ENCODE data around the gene LLCFC1. TPM values are rescaled to one million over a fixed set of nuclear protein-coding genes. Genes with fewer than 3 reads are reported as not detected.

The LLCFC1 gene
- total RNA-seq, 1 experiment from 2014 or later, result not detected

DNA sequence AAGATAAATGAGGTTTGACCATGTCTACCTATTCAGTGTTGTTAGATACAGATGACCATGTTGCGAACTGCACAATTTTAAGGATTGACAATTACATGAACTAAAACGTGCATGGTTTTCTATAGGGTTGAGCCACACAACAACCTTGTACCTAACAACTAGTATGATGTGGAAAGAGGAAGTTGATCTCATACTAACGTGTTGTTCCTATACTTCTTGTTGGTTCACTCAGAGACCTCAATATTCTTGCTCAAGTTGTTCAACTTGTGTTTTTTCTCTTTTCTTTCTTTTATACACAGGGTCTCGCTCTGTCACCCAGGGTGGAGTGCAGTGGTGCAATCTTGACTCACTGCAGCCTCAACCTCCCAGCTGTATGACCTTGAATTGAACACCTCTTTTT lies 28.9 kb downstream of the LLCFC1 start:
- CTCF ChIA-PET, result interaction anchor here (1.3 kb wide), 1 partner anchor 87 kb away, joined by 4 read pairs; no protein-coding TSS in a partner anchor
- H3K9me3 Mint-ChIP-seq, result peaks cover 14% of the 10 kb centered on the region
- no peaks in the 10 kb centered on the region; the same call in none of the 2 replicates for H3K27me3 Mint-ChIP-seq (ENCODE audit: low read depth)
- peaks cover 1% of the 10 kb centered on the region for H3K4me1 Mint-ChIP-seq
- POLR2A ChIA-PET, result no interaction called here
- TF ChIP-seq, protein P1, sequence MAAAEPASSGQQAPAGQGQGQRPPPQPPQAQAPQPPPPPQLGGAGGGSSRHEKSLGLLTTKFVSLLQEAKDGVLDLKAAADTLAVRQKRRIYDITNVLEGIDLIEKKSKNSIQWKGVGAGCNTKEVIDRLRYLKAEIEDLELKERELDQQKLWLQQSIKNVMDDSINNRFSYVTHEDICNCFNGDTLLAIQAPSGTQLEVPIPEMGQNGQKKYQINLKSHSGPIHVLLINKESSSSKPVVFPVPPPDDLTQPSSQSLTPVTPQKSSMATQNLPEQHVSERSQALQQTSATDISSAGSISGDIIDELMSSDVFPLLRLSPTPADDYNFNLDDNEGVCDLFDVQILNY (CRISPR knock-in tag; IDR thresholded peaks at IDR 0.05), result no peak
- TF ChIP-seq ARID4B (CRISPR knock-in tag; IDR thresholded peaks at IDR 0.05; ENCODE audit: borderline replicate concordance) (no peak), CBFB (CRISPR knock-in tag; IDR thresholded peaks at IDR 0.05; ENCODE audit: low read depth) (no peak), HMGA2 (CRISPR knock-in tag; IDR thresholded peaks at IDR 0.05) (no peak), ZNF138 (CRISPR knock-in tag; conservative IDR thresholded peaks at IDR 0.05) (no peak), NR2C2 (CRISPR knock-in tag; IDR thresholded peaks at IDR 0.05) (no peak), FOXP1 (CRISPR knock-in tag; IDR thresholded peaks at IDR 0.05; ENCODE audit: borderline replicate concordance) (no peak), ZNF671 (CRISPR knock-in tag; IDR thresholded peaks at IDR 0.05) (no peak), ETV6 (CRISPR knock-in tag; IDR thresholded peaks at IDR 0.05) (no peak), ZBTB21 (CRISPR knock-in tag; IDR thresholded peaks at IDR 0.05; ENCODE audit: borderline replicate concordance) (no peak), ZNF263 (CRISPR knock-in tag; IDR thresholded peaks at IDR 0.05; ENCODE audit: low read depth) (no peak)
- TF ChIP-seq, protein P2, sequence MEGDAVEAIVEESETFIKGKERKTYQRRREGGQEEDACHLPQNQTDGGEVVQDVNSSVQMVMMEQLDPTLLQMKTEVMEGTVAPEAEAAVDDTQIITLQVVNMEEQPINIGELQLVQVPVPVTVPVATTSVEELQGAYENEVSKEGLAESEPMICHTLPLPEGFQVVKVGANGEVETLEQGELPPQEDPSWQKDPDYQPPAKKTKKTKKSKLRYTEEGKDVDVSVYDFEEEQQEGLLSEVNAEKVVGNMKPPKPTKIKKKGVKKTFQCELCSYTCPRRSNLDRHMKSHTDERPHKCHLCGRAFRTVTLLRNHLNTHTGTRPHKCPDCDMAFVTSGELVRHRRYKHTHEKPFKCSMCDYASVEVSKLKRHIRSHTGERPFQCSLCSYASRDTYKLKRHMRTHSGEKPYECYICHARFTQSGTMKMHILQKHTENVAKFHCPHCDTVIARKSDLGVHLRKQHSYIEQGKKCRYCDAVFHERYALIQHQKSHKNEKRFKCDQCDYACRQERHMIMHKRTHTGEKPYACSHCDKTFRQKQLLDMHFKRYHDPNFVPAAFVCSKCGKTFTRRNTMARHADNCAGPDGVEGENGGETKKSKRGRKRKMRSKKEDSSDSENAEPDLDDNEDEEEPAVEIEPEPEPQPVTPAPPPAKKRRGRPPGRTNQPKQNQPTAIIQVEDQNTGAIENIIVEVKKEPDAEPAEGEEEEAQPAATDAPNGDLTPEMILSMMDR (IDR thresholded peaks at IDR 0.05), result no peak
- TF ChIP-seq, protein P3, sequence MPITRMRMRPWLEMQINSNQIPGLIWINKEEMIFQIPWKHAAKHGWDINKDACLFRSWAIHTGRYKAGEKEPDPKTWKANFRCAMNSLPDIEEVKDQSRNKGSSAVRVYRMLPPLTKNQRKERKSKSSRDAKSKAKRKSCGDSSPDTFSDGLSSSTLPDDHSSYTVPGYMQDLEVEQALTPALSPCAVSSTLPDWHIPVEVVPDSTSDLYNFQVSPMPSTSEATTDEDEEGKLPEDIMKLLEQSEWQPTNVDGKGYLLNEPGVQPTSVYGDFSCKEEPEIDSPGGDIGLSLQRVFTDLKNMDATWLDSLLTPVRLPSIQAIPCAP (CRISPR knock-in tag; IDR thresholded peaks at IDR 0.05), result no peak
- H3K4me3 Mint-ChIP-seq, result no peak overlapping the region
- H3K27ac Mint-ChIP-seq, result no peak overlapping the region
- DNase-seq (ENCODE audit: low spot score) (no peak), ATAC-seq (no peak)
- H3K36me3 Mint-ChIP-seq, result 0 out of 2 replicates have a peak, but pooled peaks cover 2% of the 10 kb centered on the region

DNA sequence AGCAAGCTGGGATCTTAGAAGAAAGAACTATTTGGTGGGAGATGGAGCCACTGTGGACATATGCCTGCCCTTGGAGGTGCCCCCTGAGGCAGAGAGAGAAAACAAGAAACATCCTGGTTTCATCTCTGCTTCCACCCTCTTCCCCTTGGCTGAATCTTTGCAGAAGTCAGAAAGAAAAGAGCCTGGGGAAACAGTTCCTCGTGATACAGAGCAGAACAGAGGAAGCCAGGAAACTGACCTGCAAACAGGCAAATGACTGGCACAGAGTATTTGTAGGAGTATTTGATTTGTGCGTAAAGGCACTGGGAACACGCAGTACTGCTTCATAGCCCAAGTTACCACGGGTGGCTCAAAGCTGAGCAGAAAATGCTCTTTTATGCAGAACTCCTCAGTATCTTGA lies 29.9 kb downstream of the LLCFC1 start:
- ChIA-PET CTCF (interaction anchor here (0.8 kb wide), 1 partner anchor 96 kb away, joined by 3 read pairs; no protein-coding TSS in a partner anchor), POLR2A (no interaction called here)
- no peak for DNase-seq (ENCODE audit: low spot score)
- Mint-ChIP-seq H3K4me1 (no peaks in the 10 kb centered on the region), H3K9me3 (peaks cover 14% of the 10 kb centered on the region), H3K27ac (no peak overlapping the region), H3K27me3 (ENCODE audit: low read depth) (no peaks in the 10 kb centered on the region; the same call in none of the 2 replicates), H3K4me3 (no peak overlapping the region), H3K36me3 (0 out of 2 replicates have a peak, but pooled peaks cover 2% of the 10 kb centered on the region)
- no peak for ATAC-seq
- TF ChIP-seq ZNF317 (CRISPR knock-in tag; IDR thresholded peaks at IDR 0.05; ENCODE audit: borderline replicate concordance, low read depth), result no peak
- TF ChIP-seq FOXJ3 (CRISPR knock-in tag; IDR thresholded peaks at IDR 0.05; ENCODE audit: borderline replicate concordance), result no peak
- TF ChIP-seq TP53 (CRISPR knock-in tag; IDR thresholded peaks at IDR 0.05), result no peak
- TF ChIP-seq, protein P4, sequence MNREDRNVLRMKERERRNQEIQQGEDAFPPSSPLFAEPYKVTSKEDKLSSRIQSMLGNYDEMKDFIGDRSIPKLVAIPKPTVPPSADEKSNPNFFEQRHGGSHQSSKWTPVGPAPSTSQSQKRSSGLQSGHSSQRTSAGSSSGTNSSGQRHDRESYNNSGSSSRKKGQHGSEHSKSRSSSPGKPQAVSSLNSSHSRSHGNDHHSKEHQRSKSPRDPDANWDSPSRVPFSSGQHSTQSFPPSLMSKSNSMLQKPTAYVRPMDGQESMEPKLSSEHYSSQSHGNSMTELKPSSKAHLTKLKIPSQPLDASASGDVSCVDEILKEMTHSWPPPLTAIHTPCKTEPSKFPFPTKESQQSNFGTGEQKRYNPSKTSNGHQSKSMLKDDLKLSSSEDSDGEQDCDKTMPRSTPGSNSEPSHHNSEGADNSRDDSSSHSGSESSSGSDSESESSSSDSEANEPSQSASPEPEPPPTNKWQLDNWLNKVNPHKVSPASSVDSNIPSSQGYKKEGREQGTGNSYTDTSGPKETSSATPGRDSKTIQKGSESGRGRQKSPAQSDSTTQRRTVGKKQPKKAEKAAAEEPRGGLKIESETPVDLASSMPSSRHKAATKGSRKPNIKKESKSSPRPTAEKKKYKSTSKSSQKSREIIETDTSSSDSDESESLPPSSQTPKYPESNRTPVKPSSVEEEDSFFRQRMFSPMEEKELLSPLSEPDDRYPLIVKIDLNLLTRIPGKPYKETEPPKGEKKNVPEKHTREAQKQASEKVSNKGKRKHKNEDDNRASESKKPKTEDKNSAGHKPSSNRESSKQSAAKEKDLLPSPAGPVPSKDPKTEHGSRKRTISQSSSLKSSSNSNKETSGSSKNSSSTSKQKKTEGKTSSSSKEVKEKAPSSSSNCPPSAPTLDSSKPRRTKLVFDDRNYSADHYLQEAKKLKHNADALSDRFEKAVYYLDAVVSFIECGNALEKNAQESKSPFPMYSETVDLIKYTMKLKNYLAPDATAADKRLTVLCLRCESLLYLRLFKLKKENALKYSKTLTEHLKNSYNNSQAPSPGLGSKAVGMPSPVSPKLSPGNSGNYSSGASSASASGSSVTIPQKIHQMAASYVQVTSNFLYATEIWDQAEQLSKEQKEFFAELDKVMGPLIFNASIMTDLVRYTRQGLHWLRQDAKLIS (CRISPR knock-in tag; IDR thresholded peaks at IDR 0.05; ENCODE audit: borderline replicate concordance), result no peak
- TF ChIP-seq CDX4 (CRISPR knock-in tag; IDR thresholded peaks at IDR 0.05; ENCODE audit: borderline replicate concordance), result no peak
- no peak for TF ChIP-seq SMAD3 (CRISPR knock-in tag; IDR thresholded peaks at IDR 0.05; ENCODE audit: borderline replicate concordance)
- no peak for TF ChIP-seq ZNF138 (CRISPR knock-in tag; conservative IDR thresholded peaks at IDR 0.05)
- TF ChIP-seq E2F4 (CRISPR knock-in tag; IDR thresholded peaks at IDR 0.05; ENCODE audit: borderline replicate concordance, low read depth), result no peak
- no peak for TF ChIP-seq TEAD1 (CRISPR knock-in tag; IDR thresholded peaks at IDR 0.05)
